ENCODE measurements around the gene CTDSP1.

Gene CTDSP1

DNA sequence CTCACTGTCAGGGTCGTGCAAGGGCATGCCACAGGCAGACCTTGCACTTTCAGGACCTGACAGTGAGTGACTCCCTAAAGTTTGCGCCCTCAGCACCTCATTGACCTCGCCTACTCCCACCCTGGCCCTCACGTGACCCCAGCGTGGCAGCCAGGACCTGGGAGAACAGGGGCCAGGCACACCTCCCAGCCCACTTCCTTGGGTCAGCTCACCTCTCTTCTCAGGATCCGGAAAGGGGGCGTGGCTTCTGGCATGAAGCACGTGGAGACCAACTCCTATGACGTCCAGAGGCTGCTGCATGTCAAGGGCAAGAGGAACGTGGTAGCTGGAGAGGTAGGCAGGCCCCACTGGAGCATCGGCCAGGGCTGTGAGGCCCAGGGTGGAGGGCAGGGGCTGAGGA is 28.1 kb downstream of the CTDSP1 start:
- DNase-seq: no peak

DNA sequence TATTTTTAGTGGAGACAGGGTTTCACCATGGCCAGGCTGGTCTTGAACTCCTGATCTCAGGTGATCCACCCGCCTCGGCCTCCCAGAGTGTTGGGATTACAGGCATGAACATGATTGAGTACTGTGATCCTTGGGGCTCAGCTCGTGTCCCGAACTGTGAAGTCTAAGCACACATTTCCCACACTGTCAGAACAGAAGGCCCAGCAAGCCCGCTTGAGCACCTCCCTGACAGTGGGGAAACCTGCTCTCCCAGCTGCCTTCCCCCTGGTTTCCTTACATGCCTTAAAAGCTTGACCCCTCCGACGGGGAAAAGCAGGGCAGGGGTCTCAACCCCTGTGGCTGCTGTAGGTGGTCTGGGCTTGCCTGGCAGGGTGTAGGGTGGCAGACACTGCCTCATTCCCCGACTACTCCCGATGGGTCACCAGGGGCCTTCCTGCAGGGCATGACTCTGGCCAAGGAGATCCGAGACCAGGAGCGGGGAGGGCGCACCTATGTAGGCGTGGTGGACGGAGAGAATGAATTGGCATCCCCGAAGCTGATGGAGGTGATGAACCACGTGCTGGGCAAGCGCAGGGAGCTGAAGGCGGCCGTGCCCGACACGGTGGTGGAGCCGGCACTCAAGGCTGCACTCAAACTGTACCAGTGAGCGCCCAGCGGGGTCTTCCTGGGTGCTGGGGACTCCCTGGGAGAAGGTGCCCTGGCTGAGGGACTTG is 29.3 kb downstream of the CTDSP1 start:
- DNase-seq: no peak

DNA sequence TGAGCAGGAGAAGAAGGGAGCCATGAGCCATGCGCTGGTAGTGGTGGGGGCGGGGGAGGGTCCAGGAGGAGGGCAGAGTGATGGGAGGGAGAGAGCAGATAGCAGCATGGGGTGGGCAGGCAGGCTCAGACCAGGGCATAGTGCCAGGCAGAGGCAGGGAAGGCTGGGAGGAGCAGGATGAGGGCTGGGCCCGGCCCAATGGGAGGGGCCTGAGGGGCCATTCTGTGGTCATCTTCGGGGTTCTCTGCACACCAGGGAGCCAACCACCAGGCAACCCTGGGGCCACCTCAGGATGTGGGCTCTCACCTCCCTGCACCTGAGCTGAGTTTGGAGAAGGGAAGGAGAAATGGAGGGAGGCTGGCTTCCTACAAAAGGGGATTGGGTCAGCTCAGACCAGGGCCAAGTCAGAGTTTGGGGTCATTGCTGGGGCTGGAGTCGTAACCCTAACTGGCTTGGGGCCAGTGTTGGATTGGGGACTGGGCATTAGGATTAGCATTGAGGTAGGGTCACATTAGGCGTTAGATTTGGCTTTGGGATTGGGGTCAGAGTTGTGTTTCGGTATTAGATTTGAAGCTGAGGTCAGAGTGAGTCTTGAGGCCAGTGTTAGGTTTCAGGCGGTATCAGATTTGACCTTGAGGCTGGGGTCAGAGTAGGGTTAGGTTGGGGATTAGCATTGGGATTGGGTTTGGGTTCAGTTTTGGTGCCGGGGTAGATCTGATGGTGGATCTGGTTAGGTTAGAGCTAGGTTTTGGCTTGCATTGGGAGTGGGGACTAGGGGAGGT is 30.4 kb downstream of the CTDSP1 start:
- DNase-seq: no peak

DNA sequence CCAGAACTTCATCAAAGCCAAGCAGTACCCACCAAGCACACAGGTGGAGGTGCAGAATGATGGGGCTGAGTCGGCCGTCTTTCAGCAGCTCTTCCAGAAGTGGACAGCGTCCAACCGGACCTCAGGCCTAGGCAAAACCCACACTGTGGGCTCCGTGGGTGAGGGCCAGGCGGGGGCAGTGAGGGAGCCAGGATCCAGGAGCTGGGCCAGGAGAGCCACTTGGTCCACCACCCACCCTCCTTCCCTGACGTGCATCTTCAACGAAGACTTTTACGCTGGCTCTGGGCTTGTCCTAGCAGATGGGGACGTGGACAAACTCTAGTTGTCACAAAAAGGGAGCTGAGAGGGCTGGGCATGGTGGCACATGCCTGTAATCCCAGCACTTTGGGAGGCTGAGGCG is 31.1 kb downstream of the CTDSP1 start:
- no peak for DNase-seq

DNA sequence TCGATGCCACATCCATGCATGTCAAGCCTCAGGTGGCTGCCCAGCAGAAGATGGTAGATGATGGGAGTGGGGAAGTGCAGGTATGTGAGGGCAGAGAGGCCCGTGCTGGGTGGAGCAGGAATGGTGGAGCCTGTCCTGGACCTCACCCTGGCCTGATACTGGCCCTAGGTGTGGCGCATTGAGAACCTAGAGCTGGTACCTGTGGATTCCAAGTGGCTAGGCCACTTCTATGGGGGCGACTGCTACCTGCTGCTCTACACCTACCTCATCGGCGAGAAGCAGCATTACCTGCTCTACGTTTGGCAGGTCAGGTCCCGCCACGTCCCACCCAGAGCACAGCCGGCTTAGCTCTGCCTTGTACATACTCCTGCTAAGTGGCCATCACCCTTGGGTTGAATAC is 32.2 kb downstream of the CTDSP1 start:
- DNase-seq: no peak

DNA sequence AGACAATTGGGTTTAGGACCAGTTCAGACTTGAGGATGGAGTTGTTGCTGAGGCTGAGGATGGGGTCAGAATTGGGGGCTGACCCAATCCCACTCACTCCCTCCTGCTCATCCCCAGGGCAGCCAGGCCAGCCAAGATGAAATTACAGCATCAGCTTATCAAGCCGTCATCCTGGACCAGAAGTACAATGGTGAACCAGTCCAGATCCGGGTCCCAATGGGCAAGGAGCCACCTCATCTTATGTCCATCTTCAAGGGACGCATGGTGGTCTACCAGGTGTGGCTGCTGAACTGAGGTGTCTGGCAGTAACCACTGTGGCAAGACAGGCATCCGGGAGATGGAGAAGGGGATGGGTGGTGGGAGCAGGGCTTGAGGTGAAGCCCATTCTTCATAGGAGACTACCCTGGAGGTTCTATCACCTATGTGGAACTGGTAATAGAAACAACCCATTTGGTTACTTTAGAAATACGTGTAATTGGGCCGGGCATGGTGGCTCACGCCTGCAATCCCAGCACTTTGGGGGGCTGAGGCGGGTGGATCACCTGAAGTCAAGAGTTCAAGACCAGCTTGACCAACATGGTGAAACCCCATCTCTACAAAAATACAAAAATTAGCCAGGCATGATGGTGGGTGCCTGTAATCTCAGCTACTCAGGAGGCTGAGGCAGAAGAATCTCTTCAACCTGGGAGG is 33.2 kb downstream of the CTDSP1 start:
- no peak for DNase-seq

DNA sequence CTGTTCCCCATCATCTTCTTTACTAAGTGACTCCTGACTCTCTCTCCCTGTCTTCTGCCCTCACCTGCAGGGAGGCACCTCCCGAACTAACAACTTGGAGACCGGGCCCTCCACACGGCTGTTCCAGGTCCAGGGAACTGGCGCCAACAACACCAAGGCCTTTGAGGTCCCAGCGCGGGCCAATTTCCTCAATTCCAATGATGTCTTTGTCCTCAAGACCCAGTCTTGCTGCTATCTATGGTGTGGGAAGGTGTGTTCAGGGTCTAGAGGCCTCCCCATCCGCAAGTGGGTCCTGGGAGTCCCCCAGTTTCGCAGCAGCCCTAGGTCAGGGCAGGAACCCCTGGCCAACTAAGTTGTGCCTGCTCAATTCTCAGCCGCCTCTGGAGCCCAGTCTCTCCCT is 34.8 kb downstream of the CTDSP1 start:
- no peak for DNase-seq

DNA sequence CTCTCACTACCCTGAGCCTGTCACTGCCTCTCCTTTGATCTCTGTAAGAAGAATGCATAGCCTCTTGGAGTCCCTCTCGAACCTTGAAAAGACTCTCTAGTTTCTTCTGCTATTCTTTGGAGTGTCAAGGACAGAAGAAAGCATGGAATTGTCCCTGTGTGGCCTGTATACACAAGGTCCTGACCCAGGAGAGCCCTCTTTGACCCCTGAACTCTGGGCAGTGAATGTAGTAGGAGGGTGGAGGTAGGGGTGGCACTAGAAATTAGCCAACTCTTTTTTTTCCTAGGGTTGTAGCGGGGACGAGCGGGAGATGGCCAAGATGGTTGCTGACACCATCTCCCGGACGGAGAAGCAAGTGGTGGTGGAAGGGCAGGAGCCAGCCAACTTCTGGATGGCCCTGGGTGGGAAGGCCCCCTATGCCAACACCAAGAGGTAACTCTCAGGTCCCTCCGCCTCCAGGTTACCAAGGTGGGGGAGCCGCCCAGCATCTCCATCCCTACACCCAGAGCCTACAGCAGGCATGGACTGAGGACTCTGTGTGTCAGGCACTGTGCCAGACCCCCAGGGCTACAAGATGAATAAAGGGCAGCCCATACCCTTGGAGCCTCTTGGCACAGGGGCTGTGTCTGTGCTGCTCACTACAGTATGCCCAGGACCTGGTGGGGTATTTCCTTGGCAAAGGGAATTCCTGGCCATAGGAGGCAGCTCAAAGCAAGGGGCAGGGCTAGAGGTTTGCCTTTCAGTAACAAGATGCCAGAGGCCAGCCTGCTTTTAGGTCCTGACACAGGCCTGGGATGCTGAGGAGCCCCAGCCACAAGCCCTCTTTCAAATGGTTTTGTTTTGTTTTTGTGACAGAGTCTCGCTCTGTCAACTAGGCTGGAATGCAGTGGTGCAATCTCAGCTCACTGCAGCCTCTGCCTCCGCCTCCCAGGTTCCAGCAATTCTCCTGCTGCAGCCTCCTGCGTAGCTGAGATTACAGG is 35.6 kb downstream of the CTDSP1 start:
- DNase-seq: no peak

DNA sequence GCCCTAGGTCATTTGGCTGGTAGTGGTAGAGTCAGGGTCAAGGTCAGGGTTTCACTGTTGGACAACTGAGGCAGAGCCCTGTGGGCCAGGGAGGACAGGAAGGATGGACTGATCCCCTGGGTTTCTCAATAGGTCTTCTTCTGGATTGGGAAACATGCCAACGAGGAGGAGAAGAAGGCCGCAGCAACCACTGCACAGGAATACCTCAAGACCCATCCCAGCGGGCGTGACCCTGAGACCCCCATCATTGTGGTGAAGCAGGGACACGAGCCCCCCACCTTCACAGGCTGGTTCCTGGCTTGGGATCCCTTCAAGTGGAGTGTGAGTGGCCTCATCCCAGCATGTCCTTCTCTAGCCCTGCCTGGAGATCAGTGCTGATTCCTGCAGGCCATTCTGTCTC is 37.3 kb downstream of the CTDSP1 start:
- DNase-seq: no peak

DNA sequence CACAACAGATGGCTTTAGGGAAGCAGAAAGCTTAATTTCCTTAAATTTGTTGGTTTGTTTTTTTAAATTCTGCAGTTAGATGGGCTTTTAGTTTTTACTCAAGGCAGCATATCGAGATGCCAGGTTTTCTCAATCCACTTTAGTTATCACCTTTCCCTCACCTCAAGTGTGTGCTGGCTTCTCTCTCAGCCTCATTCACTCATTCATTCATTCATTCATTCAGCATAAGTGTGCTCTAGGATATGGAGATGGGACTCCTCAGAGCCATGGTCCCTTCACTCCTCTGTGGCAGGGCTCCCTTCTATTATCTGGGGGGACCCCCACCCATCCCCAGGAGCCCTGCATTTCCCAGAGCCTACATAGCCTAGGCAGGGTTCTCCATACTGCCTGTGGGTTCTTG is 38.3 kb downstream of the CTDSP1 start:
- no peak for DNase-seq

DNA sequence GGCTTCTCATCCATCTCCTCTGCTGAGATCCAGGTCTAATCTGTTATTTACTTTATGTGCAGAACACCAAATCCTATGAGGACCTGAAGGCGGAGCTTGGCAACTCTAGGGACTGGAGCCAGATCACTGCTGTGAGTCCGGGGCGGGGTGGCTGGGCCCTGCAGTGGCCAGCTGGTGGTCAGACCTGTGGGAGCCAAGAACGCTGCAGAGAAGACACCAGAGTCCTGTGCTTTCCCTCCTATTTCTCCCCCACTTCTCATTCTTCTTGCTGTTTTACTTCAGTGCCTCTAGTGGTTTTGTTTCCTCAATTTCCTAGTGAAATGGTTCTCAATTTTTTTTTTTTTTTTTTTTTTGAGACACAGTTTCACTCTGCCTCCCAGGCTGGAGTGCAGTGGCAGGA is 38.9 kb downstream of the CTDSP1 start:
- peak in 3 of 4 experiments; percentile 22 to 56 (median 38) for DNase-seq

DNA sequence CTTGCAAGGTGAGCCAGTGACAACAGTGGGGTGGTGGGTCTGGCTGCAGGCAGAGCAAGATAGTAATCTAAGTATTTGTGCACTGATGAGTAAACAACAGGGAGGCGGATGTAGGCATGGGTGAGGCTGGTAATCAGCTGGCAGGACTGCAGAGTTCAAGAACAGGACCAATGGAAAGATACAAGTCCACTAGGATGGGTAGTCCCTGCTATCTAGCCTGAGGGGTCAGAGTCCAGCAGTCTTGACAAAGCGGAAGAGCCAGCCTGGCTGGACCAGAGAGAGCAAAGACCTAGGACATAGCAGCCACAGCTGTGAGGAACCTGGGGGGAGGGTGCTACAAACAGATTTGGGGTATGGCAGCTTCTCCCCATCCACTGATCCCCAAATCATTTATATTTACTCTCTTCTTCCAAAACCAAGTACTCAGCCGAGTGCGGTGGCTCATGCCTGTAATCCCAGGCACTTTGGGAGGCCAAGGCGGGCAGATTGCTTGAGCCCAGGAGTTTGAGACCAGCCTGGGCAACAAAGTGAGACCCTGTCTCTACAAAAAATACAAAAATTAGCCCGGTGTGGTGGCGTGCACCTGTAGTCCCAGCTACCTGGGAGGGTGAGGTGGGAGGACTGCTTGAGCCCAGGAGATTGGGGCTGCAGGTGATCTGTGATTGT is 45.2 kb downstream of the CTDSP1 start:
- DNase-seq: no peak

DNA sequence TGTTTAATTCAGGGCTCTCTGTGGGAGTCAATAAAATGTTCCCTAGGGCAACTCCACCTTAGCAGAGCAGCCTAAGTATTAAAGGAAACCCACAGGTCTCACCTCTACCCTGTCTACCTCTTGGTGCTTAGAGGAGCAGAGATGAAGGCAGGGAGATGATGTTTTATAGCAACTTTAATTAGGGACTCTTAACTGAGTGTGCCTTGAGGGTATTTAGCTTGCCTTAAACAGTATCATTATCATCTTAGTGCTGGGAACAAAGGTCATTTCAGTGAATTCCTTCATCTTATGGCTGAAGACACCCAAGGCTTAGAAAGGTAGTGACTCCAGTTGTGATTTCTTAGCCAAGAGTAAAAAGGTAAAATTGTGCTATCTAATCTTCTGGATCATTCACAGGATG is 45.9 kb downstream of the CTDSP1 start:
- DNase-seq: no peak

DNA sequence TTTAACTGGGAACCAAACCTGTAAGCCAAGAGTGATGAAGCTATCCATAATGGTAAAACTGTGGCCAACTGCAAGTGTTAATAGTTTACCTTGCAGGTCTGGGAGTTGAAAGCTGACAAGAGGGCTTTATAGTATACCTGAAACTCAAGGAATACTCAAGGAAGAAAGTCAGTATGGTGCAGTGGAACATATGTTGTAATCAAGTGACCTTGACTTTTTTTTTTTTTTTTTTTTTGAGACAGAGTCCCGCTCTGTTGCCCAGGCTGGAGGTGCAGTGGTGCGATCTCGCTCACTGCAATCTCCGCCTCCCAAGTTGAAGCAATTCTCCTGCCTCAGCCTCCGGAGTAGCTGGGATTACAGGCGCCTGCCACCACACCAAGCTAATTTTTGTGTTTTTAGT is 46.9 kb downstream of the CTDSP1 start:
- no peak for DNase-seq

DNA sequence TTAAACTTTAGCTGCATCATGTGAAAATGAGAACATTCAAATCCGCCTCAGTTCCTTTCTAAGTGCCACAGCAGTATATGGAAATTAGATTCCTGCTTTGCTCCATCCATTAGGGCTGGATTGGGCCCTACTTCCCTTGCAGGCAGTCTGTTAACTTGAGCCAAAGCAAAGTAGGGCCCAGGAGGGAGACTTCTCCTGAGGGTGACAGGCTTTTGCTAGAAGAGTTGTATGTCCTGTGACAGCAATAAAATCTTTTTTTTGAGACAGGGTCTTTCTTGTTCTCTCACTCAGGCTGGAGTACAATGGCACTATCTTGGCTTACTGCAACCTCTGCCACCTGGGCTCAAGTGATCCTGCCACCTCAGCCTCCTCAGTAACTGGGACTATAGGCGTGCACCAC is 47.4 kb downstream of the CTDSP1 start:
- no peak for DNase-seq

DNA sequence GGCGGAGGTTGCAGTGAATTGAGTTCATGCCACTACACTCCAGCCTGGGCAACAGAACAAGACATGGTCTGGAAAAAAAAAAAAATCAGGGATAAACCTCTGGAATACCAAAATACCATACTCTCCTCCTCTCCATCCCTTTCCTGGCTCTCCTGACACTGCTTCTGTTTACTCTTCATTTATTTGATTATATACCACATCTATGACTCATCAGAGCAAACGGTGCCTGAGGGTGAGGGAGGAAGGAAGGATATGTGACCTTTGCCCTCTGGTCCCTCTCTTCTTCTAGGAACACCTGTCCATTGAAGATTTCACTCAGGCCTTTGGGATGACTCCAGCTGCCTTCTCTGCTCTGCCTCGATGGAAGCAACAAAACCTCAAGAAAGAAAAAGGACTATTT is 49.3 kb downstream of the CTDSP1 start:
- DNase-seq: no peak

DNA sequence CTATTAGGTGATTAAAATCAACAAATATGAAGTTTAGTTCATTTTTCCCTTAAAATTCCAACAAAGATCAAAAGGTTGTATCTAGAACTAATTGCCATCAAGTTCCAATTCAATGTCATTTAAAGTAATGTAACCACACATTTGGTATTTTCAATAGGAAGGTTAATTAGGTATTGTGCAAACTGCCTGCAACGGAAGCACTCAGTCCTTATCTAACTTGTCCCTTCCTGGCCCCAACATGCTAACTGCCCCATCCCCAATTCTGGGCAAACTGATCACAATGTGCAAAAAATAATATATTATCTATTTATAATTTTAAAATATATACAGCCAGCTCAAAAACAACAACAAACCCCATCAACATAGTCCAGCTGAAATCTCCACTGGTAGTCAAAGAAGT is 52.4 kb downstream of the CTDSP1 start:
- DNase-seq: no peak

Data from suppressor macrophage (primary cell).